ENCODE measurements around the gene NUP58. TPM values are rescaled to one million over a fixed set of nuclear protein-coding genes. Genes with fewer than 3 reads are reported as not detected.
"Not testable (repeated sequence)": the region's sequence is repeated elsewhere in the genome, so short reads cannot be mapped to it uniquely, and the experiment has no call there.

The NUP58 gene
- total RNA-seq, 4 donors from 2014 or later = 24.4 to 96.6 (median 42.4) TPM

DNA sequence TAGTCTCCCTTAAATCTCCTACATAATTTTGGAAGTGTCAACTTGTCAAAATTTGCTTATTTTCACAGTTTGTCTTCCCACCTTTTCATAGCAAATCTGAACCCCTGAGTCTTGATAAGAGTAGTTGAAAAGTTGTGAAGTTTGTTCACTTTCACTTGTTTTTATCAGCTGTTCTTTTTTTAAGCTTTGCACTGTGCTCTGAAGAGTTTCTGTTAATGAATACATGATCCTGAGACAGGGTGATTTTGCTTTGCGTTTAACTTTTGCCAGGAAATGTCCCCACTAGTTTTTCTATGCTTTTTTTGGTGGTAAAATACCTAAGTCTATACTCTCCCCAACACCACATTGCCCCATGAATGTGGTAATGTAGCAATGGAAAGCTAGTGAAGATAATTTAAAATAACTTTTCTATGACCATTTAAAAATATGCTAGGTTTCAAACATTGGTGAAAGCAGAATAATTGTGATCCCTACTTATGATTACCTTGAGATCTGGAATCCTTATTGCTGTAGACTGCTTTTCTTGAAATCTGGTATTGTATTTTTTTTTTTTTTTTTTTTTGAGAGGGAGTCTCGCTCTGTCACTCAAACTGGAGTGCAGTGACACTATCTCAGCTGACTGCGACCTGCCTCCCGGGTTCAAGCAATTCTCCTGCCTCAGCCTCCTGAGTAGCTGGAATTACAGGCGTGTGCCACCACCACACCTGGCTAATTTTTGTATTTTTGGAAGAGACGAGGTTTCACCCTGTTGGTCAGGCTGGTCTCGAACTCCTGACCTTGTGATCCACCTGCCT, 5.4 kb downstream of the NUP58 start:
- no peak for DNase-seq
- H3K9me3 ChIP-seq = no peaks in the 10 kb centered on the region
- H3K27ac ChIP-seq = no peak overlapping the region
- no peak for TF ChIP-seq POLR2A (IDR thresholded peaks at IDR 0.05)
- no peak for TF ChIP-seq CTCF (IDR thresholded peaks at IDR 0.05)
- no peak overlapping the region for H3K4me3 ChIP-seq
- peaks cover 0 to 22% (median 2%) of the 10 kb centered on the region in 4 donors for H3K4me1 ChIP-seq
- H3K27me3 ChIP-seq = no peaks in the 10 kb centered on the region
- H3K36me3 ChIP-seq = peaks cover 0 to 34% (median 0%) of the 10 kb centered on the region in 3 donors

GRCh38 chr13:25310891-25311290, 9.5 kb downstream of the NUP58 start:
- no peak for DNase-seq
- no peak for TF ChIP-seq POLR2A (IDR thresholded peaks at IDR 0.05)
- TF ChIP-seq CTCF (IDR thresholded peaks at IDR 0.05) = no peak
- H3K4me1 ChIP-seq = no peaks in the 10 kb centered on the region
- H3K4me3 ChIP-seq = no peak overlapping the region
- H3K9me3 ChIP-seq = no peaks in the 10 kb centered on the region
- H3K27me3 ChIP-seq = no peaks in the 10 kb centered on the region
- no peak overlapping the region for H3K27ac ChIP-seq
- H3K36me3 ChIP-seq = peaks cover 0 to 67% (median 0%) of the 10 kb centered on the region in 3 donors

DNA sequence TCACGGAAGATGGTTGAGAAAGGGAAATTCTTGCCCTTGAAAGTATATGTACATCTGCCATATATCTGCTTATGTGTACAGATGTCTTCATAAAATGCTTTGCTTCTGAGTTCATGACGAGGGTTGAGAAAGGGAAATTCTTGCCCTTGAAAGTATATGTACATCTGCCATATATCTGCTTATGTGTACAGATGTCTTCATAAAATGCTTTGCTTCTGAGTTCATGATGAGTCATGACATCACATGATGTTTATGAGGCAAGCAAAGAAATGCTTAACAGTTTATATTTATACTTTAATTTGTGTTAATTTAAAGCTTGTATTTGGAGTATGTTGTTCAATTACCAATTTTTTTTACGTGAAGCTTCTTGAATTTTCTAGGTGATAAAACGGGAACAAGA, 17.5 kb downstream of the NUP58 start:
- not testable (repeated sequence) for H3K4me3 ChIP-seq, H3K4me1 ChIP-seq, H3K9me3 ChIP-seq, H3K27ac ChIP-seq, H3K27me3 ChIP-seq, DNase-seq
- peaks cover 0 to 77% (median 0%) of the 10 kb centered on the region in 3 donors for H3K36me3 ChIP-seq

DNA sequence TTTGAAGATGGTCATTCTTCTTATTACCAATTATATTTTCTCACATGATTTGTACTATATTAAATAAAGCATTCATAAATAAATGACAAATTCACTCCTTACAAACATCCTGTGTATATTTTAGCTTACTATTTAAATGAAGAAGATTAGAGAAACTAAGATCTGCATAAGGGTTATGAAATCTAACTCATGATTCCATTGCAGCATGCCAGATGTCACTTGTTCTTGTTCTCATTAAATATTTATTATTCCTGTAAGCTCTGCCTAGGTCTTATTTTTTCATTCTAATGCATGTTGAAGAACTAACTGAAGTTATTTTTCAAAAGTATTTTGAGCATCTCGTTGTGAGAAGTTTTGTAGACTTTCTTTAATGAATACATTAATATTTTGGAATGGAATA, 18.3 kb downstream of the NUP58 start:
- Histone ChIP-seq H3K36me3 (peaks cover 0 to 69% (median 0%) of the 10 kb centered on the region in 3 donors), H3K4me3 (no peak overlapping the region), H3K27me3 (no peaks in the 10 kb centered on the region), H3K27ac (no peak overlapping the region), H3K4me1 (no peaks in the 10 kb centered on the region), H3K9me3 (no peaks in the 10 kb centered on the region)
- DNase-seq = no peak
- TF ChIP-seq POLR2A (IDR thresholded peaks at IDR 0.05) (no peak), CTCF (IDR thresholded peaks at IDR 0.05) (no peak)

DNA sequence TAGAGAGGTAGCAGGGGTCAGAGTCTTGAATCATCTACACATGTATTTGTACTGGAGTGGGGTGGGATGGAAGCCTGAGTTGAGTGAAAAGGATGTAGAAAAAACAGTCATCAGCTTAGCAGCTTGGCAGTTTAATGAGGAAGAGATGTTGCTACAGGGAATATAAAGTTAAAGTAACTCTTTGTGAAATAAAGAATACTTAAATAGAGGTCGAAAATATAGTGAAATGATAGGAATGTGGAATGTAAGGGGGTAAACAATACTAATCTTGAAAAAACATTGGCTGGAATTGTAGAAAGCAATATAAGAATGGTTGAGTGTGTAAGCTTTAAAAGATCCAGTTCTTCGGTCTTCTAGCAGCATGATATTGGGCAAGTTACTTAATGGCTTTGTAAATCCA, 22.7 kb downstream of the NUP58 start:
- Histone ChIP-seq H3K36me3 (peaks cover 0 to 82% (median 0%) of the 10 kb centered on the region in 3 donors), H3K27me3 (no peaks in the 10 kb centered on the region), H3K4me1 (no peaks in the 10 kb centered on the region), H3K9me3 (no peaks in the 10 kb centered on the region), H3K4me3 (no peak overlapping the region), H3K27ac (no peak overlapping the region)
- no peak for DNase-seq
- TF ChIP-seq CTCF (IDR thresholded peaks at IDR 0.05) (no peak), POLR2A (IDR thresholded peaks at IDR 0.05) (no peak)

DNA sequence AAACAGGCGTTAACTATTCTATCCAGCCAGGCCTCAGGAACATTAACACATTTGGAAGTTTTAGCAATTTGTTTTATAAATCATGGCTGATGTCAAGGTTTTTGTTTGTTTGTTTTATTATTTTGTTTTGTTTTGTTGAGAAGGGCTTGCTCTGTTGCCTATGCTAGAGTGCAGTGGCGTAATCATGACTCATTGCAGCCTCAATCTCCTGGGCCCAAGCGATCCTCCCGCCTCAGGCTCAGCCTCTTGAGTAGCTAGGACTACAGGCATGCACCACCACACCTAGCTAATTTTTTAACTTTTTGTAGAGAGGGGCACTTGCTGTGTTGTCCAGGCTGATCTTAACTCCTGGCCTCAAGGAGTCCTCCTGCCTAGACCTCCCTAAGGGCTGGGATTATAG, 28.3 kb downstream of the NUP58 start:
- peaks cover 0 to 82% (median 0%) of the 10 kb centered on the region in 3 donors for H3K36me3 ChIP-seq
- no peak overlapping the region for H3K27ac ChIP-seq
- H3K4me1 ChIP-seq = no peaks in the 10 kb centered on the region
- no peaks in the 10 kb centered on the region for H3K27me3 ChIP-seq
- H3K9me3 ChIP-seq = no peaks in the 10 kb centered on the region
- DNase-seq = no peak
- no peak overlapping the region for H3K4me3 ChIP-seq
- TF ChIP-seq CTCF (IDR thresholded peaks at IDR 0.05) (no peak), POLR2A (IDR thresholded peaks at IDR 0.05) (no peak)

Data from Peyer's patch (tissue), 4 donors.